DND-41 (cell line): ENCODE data around the gene PLAU.
"Not testable (repeated sequence)": the region's sequence is repeated elsewhere in the genome, so short reads cannot be mapped to it uniquely, and the experiment has no call there.

Experiments
- ATAC-seq: fragments of 200-7000 bp; cut with Tn5 transposase; 3 replicates; pipeline ENCODE4 v1.9.1; 2021; ENCODE audit warnings: low read depth; ENCODE audit not compliant: insufficient read depth
- DNase-seq: peaks from one replicate; pipeline ENCODE4 v3.0.0-alpha.2; 2020
- H2AFZ ChIP-seq: 2 replicates; pipeline ENCODE4 v1.6.0; 2012; ENCODE audit warnings: low read depth, low read length
- H3K27ac ChIP-seq: 2 replicates; pipeline ENCODE4 v1.5.1; 2012; ENCODE audit warnings: low read length, inconsistent platforms
- H3K27me3 ChIP-seq: fragments of 200-600 bp; sonication (generic); 2 replicates; pipeline ENCODE4 v1.6.0; 2012; ENCODE audit warnings: low read length, mild to moderate bottlenecking, inconsistent platforms; ENCODE audit not compliant: insufficient read depth, poor library complexity
- H3K36me3 ChIP-seq: 2 replicates; pipeline ENCODE4 v1.5.1; 2012; ENCODE audit warnings: low read length, inconsistent platforms; ENCODE audit not compliant: insufficient read depth
- H3K4me1 ChIP-seq: 2 replicates; pipeline ENCODE4 v1.5.1; 2012; ENCODE audit warnings: mild to moderate bottlenecking, low read length; ENCODE audit not compliant: insufficient read depth
- H3K4me2 ChIP-seq: 2 replicates; pipeline ENCODE4 v1.6.0; 2012; ENCODE audit warnings: mild to moderate bottlenecking, moderate library complexity, low read length, inconsistent platforms; ENCODE audit not compliant: insufficient read depth
- H3K4me3 ChIP-seq, 2 experiments: fragments of 200-600 bp in 1 of 2; shearing (Covaris generic) in 1 of 2; 2 replicates each; pipeline ENCODE4 v1.5.1; 2012 to 2016; ENCODE audit warnings: inconsistent platforms in 2 of 2, low read length in 2 of 2, mild to moderate bottlenecking in 2 of 2, low read depth in 1 of 2, moderate library complexity in 1 of 2
- H3K79me2 ChIP-seq: 2 replicates; pipeline ENCODE4 v1.6.0; 2012; ENCODE audit warnings: low read length, inconsistent platforms; ENCODE audit not compliant: insufficient read depth
- H3K9ac ChIP-seq: 2 replicates; pipeline ENCODE4 v1.6.0; 2012; ENCODE audit warnings: low read depth, mild to moderate bottlenecking, inconsistent platforms, low read length, moderate library complexity
- H3K9me3 ChIP-seq: 2 replicates; pipeline ENCODE4 v1.5.1; 2012; ENCODE audit warnings: low read length, moderate library complexity, mild to moderate bottlenecking, inconsistent platforms; ENCODE audit not compliant: insufficient read depth, severe bottlenecking
- H4K20me1 ChIP-seq: 2 replicates; pipeline ENCODE4 v1.6.0; 2012; ENCODE audit warnings: low read length; ENCODE audit not compliant: insufficient read depth
- EZH2 ChIP-seq: IDR thresholded peaks from 3 replicates; pipeline ENCODE4 v1.6.1; 2012; ENCODE audit warnings: borderline replicate concordance, low read depth, mild to moderate bottlenecking, moderate library complexity, low read length, inconsistent platforms; ENCODE audit not compliant: severe bottlenecking
- TF ChIP-seq, protein P1 (sequence below): IDR thresholded peaks from 2 replicates; pipeline ENCODE4 v1.5.1; 2012; ENCODE audit warnings: borderline replicate concordance, low read length, moderate library complexity, mild to moderate bottlenecking; ENCODE audit not compliant: poor library complexity, severe bottlenecking; ENCODE audit errors: extremely low read depth

Gene PLAU

DNA sequence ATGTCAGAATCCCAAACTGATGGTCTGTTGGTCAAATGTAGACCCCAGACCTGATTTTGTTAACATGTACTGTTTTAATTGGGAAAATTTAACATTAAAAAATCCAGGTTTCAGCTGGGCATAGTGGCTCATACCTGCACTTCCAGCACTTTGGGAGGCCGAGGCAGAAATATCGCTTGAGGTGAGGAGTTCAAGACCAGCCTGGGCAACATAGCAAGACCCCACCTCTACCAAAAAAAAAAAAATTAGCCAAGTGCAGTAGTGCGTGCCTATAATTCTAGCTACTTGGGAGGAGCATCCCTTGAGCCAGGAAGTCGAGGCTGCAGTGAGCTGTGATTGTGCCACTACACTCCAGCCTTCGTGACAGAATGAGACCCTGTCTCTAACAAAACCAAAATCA, 20.7 kb upstream of the PLAU start:
- Histone ChIP-seq H3K27ac (no peak overlapping the region), H3K79me2 (no peaks in the 10 kb centered on the region), H3K36me3 (no peaks in the 10 kb centered on the region), H3K9me3 (no peaks in the 10 kb centered on the region), H3K4me2 (no peak overlapping the region), H2AFZ (no peak overlapping the region), H3K27me3 (peaks cover 3% of the 10 kb centered on the region), H3K9ac (no peak overlapping the region), H3K4me3 (no peak overlapping the region), H4K20me1 (no peaks in the 10 kb centered on the region), H3K4me1 (no peaks in the 10 kb centered on the region)
- no peak for ATAC-seq
- DNase-seq, result no peak
- TF ChIP-seq, protein P1, sequence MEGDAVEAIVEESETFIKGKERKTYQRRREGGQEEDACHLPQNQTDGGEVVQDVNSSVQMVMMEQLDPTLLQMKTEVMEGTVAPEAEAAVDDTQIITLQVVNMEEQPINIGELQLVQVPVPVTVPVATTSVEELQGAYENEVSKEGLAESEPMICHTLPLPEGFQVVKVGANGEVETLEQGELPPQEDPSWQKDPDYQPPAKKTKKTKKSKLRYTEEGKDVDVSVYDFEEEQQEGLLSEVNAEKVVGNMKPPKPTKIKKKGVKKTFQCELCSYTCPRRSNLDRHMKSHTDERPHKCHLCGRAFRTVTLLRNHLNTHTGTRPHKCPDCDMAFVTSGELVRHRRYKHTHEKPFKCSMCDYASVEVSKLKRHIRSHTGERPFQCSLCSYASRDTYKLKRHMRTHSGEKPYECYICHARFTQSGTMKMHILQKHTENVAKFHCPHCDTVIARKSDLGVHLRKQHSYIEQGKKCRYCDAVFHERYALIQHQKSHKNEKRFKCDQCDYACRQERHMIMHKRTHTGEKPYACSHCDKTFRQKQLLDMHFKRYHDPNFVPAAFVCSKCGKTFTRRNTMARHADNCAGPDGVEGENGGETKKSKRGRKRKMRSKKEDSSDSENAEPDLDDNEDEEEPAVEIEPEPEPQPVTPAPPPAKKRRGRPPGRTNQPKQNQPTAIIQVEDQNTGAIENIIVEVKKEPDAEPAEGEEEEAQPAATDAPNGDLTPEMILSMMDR, result no peak
- no peak for TF ChIP-seq EZH2

DNA sequence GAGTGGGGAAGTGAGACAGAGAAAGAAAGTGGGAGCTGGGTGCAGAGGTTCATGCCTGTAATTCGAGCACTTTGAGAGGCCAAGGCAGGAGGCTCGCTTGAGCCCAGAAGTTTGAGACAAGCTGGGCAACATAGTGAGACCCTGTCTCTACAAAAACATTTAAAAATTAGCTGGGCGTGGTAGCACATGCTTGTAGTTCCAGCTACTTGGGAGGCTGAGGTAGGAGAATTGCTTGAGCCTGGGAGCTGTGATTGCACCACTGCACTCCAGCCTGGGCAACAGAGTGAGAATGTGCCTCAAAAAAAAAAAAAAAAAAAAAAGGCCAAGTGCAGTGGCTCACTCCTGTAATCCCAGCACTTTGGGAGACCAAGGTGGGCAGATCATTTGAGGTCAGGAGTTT, 20.1 kb upstream of the PLAU start:
- DNase-seq, H3K9me3 ChIP-seq, H3K4me1 ChIP-seq, H3K4me3 ChIP-seq, H3K4me2 ChIP-seq, H3K27ac ChIP-seq, H3K27me3 ChIP-seq, H3K79me2 ChIP-seq, H3K9ac ChIP-seq, H3K36me3 ChIP-seq, H2AFZ ChIP-seq, ATAC-seq, H4K20me1 ChIP-seq: not testable (repeated sequence)

DNA sequence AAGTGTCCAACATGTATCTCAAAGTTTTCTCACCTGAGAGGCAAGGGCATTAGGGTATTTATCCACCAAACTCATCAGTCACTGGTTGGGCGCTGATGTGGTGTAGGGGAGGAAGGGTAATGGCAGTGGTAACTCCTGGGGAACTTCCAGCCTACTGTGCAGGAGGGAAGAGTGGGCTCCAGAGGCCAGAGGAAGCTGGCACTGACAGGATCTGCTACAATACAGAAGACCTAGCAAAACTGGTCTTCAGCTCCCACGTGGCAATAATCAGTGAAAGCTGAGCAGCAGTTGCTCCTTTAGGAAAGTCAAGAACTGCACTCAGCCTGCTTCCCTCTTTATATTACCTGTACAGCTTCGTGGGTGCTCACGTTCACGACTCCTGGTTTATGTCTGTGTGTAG, 19.4 kb upstream of the PLAU start:
- Histone ChIP-seq H3K4me3 (no peak overlapping the region), H3K9ac (no peak overlapping the region), H4K20me1 (no peaks in the 10 kb centered on the region), H3K36me3 (no peaks in the 10 kb centered on the region), H3K27ac (no peak overlapping the region), H3K9me3 (no peaks in the 10 kb centered on the region), H3K79me2 (no peaks in the 10 kb centered on the region), H3K27me3 (peaks cover 3% of the 10 kb centered on the region), H3K4me1 (no peaks in the 10 kb centered on the region), H3K4me2 (no peak overlapping the region), H2AFZ (no peak overlapping the region)
- DNase-seq, result no peak
- TF ChIP-seq, protein P1, result no peak
- no peak for TF ChIP-seq EZH2
- no peak for ATAC-seq

DNA sequence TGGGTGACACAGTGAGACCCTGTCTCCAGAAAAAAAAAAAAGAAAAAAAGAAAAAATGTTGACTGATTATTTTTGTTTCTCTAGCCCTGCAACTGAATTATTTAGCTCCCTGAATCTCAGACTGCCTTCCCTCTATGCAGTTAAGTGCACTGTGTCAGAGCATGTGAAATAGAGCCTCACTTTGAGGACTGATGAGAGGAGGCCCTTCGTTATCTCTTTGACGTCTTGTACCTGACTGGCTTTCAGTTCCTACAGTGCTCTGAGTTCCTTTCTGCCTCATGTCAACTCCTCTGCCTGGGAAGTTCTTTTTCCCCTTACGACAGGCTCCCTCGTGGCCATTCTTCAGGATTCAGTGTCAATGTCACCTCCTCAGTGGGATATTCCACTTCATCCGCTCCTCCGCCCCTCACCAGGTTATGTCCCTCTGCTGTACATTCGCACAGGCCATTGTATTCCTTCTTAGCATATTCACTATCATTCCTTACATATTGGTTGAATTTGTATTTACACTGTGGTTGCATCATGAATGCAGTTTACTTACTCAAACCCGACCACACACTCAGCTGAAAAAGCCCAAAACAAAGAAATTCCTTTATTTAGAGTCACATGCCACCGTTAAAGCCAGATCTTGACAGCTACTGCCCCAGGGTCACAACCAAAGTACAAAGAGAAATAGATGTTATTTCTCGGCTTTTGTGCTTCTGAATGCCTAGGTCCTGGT, 18.5 kb upstream of the PLAU start:
- DNase-seq (no peak), ATAC-seq (no peak)

More for the DNA sequence above, 18.5 kb upstream of the PLAU start:
- Histone ChIP-seq H2AFZ (no peak overlapping the region), H3K9ac (no peak overlapping the region), H3K9me3 (no peaks in the 10 kb centered on the region), H3K4me1 (no peaks in the 10 kb centered on the region), H3K79me2 (no peaks in the 10 kb centered on the region), H3K27ac (no peak overlapping the region), H4K20me1 (no peaks in the 10 kb centered on the region), H3K4me2 (no peak overlapping the region), H3K4me3 (no peak overlapping the region), H3K27me3 (peaks cover 3% of the 10 kb centered on the region), H3K36me3 (no peaks in the 10 kb centered on the region)
- TF ChIP-seq, protein P1, result no peak
- no peak for TF ChIP-seq EZH2
